AG10803 (cell line): ENCODE results near the gene CNNM2.

ENCODE experiments used
- DNase-seq: peaks from one replicate; pipeline ENCODE4 v3.0.0; 2010; ENCODE audit warnings: low read depth
- H3K4me3 ChIP-seq: 2 replicates; pipeline ENCODE4 v1.5.1; 2011; ENCODE audit warnings: mild to moderate bottlenecking, low read length, control low read depth
- TF ChIP-seq, protein P1 (sequence below): conservative IDR thresholded peaks from 2 replicates; pipeline ENCODE4 v1.5.1; 2011; ENCODE audit warnings: mild to moderate bottlenecking, low read length, control low read depth, inconsistent platforms

Gene CNNM2

DNA sequence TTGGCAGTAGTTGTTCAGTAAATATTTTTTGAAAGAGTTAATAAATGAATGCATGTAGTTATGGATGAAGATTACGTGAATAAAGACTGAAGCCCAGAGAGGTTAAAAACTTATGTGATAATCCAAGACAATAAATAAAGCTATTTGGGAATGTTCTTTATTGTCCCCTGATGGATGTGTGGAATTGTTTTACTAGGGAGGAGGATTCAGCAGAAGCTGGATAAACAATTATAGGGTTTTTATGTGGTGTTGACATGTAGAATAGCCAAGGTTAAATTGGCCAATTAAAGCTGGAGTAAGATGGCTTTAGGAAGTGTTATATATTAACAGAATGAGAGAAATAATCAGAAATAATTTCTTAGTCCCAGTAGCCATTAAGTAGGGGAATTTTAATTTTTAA, 66.0 kb downstream of the CNNM2 start:
- DNase-seq, result no peak
- TF ChIP-seq, protein P1, sequence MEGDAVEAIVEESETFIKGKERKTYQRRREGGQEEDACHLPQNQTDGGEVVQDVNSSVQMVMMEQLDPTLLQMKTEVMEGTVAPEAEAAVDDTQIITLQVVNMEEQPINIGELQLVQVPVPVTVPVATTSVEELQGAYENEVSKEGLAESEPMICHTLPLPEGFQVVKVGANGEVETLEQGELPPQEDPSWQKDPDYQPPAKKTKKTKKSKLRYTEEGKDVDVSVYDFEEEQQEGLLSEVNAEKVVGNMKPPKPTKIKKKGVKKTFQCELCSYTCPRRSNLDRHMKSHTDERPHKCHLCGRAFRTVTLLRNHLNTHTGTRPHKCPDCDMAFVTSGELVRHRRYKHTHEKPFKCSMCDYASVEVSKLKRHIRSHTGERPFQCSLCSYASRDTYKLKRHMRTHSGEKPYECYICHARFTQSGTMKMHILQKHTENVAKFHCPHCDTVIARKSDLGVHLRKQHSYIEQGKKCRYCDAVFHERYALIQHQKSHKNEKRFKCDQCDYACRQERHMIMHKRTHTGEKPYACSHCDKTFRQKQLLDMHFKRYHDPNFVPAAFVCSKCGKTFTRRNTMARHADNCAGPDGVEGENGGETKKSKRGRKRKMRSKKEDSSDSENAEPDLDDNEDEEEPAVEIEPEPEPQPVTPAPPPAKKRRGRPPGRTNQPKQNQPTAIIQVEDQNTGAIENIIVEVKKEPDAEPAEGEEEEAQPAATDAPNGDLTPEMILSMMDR, result no peak

DNA sequence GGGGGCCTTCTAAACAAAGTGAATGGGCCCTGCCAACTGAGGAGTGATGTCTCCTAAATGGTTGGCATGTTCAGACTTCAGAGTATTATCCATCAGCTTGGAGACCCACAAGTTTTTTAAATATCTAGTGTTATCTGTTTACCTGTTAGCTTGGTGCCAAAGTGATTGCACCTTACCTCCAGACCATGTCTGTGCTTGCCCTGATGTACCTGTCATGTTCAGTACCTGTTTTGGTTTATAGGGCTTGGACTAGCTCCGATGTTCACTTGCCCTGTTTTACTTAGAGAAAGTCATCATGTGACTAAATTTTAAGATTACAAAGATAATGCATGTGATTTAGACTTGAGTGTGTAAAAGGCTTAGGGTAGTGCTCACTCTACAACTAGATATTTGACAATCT, 67.7 kb downstream of the CNNM2 start:
- DNase-seq, result no peak
- no peak overlapping the region for H3K4me3 ChIP-seq
- TF ChIP-seq, protein P1, result no peak

More for the DNA sequence above, 66.0 kb downstream of the CNNM2 start:
- no peak overlapping the region for H3K4me3 ChIP-seq

GRCh38 chr10:102988404-102989314, 70.6 kb downstream of the CNNM2 start:
- TF ChIP-seq, protein P1, result no peak
- no peak for DNase-seq
- no peak overlapping the region for H3K4me3 ChIP-seq

GRCh38 chr10:102994531-102995295, 76.6 kb downstream of the CNNM2 start:
- no peak overlapping the region for H3K4me3 ChIP-seq
- TF ChIP-seq, protein P1, result no peak
- no peak for DNase-seq

DNA sequence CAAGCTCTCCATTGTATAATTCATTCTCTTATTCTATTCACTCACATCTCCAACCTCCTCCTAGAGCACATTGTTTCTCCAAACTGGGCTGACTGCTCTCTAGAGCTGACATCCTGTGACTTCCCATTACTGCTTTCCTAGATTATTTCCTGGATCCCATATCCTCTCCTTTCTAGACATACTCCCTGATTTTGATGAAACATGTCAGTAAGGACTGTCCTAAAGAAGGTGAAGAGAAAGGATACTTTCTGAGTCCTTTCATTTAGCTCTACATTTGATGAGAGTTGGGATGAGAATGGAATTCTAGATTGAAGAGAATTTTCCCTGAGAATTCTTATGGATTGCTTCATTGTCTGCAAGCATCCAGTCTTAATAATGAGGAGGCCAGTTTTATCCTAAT, 78.8 kb downstream of the CNNM2 start:
- TF ChIP-seq, protein P1, result no peak
- H3K4me3 ChIP-seq, result no peak overlapping the region
- no peak for DNase-seq

GRCh38 chr10:102997998-102998397, 79.9 kb downstream of the CNNM2 start:
- DNase-seq, result no peak
- TF ChIP-seq, protein P1, result no peak
- no peak overlapping the region for H3K4me3 ChIP-seq
